Psoas muscle (tissue), 8 donors: ENCODE data around the gene MCTS1. TPM values are rescaled to one million over a fixed set of nuclear protein-coding genes. Genes with fewer than 3 reads are reported as not detected.

ENCODE experiments used
- ATAC-seq, 4 donors: fragments of 200-7000 bp; cut with Tn5 transposase; one replicate each; pipeline ENCODE4 v1.9.1; 2020; ENCODE audit warnings: moderate library complexity in 3 of 4, mild to moderate bottlenecking in 2 of 4
- DNase-seq, 2 donors: peaks; one replicate each; pipeline ENCODE4 v3.0.0-alpha.2; 2020
- H3K27ac ChIP-seq: fragments of 200-600 bp; one replicate; pipeline ENCODE4 v1.8.0; 2022
- H3K27me3 ChIP-seq, 3 donors: fragments of 200-600 bp in 1 of 3; one replicate each; pipeline versions ENCODE4 v1.6.1 to v1.8.0; 2013 to 2022; ENCODE audit warnings: low read length in 2 of 3, mild to moderate bottlenecking in 2 of 3, moderate library complexity in 1 of 3; ENCODE audit not compliant: insufficient read depth in 3 of 3
- H3K36me3 ChIP-seq, 2 donors: fragments of 200-600 bp in 1 of 2; one replicate each; pipeline versions ENCODE4 v1.6.1 to v1.8.0; 2013 to 2022; ENCODE audit warnings: low read depth in 1 of 2, mild to moderate bottlenecking in 1 of 2, moderate library complexity in 1 of 2; ENCODE audit not compliant: insufficient read depth in 1 of 2
- H3K4me1 ChIP-seq: fragments of 200-600 bp; one replicate; pipeline ENCODE4 v1.8.0; 2022
- H3K4me3 ChIP-seq: fragments of 200-600 bp; one replicate; pipeline ENCODE4 v1.8.0; 2022; ENCODE audit warnings: mild to moderate bottlenecking
- H3K9me3 ChIP-seq: fragments of 200-600 bp; one replicate; pipeline ENCODE4 v1.8.0; 2022
- CTCF ChIP-seq: fragments of 200-600 bp; IDR thresholded peaks from one replicate; pipeline ENCODE4 v1.8.0; 2022; ENCODE audit warnings: antibody characterized with exemption
- WGBS, 3 donors: extraction: QIAGEN DNeasy Blood & Tissue Kit; methylation state at CpG; one replicate each; pipeline versions ENCODE4 v1.1.6 to v1.1.7; 2013; 5-methylcytosine and 5-hydroxymethylcytosine counted together
- intact Hi-C, 2 donors: fragments of 100-400 bp; cut with DNase I; formaldehyde crosslinking; loops; one replicate each; pipeline versions ENCODE4 v1.11.0 to v1.14.2; 2022
- polyA plus RNA-seq, 3 donors: library from polyadenylated mRNA; stranded (reverse); fragments of 200-250 nt; gene quantifications; one replicate each; pipeline ENCODE4 v1.2.3, GENCODE V29; 2013
- total RNA-seq, 4 donors: library from RNA; stranded (reverse); fragmentation: NEBNext Ultra II Directional in 2 of 4; extraction: Animal tissue kit (Norgen Biotek cat#: 25700) in 2 of 4; gene quantifications; one replicate each; pipeline versions ENCODE4 v1.2.1 to v1.2.4, GENCODE V29; 2021 to 2023
- donor health status: healthy with polysubstance abuse.
- donor health status: DM: no; HTN: no; CAD: no; lungs with moderate emphysema.
- donor health status: Bipolar disorder and iron deficiency.
- donor health status: healthy.
- donor health status: DM: yes; HTN: yes; CAD: no.
- donor health status: DM: no; HTN: no; CAD: no.
- donor health status: DM: no; HTN: no; CAD: no.
- donor health status: DM: yes; HTN: yes; CAD: no.

The MCTS1 gene
- total and polyA plus RNA-seq, 7 donors: 23.0 to 54.3 (median 28.8) TPM

- no peak for TF ChIP-seq CTCF
- peaks cover 15% of the 10 kb centered on the region for H3K4me1 ChIP-seq
- peak; percentile 91 to 96 for DNase-seq
- intact Hi-C loops: loop anchor here (1.0 to 2.0 kb wide), 3 partner anchors 43 to 70 kb away; partner anchors contain the start of genes MCTS1 (in 2 of the 2) and C1GALT1C1 (in 1 of the 2)
- no peaks in the 10 kb centered on the region for H3K9me3 ChIP-seq
- WGBS, 3 donors: 0 to 30% (median 1%) methylated on average over 11 to 53 of the region's 54 CpGs
- peak; percentile 94 to 96 (median 95) for ATAC-seq
- H3K27me3 ChIP-seq: no peaks in the 10 kb centered on the region
- peaks cover 0 to 7% of the 10 kb centered on the region in 2 donors for H3K36me3 ChIP-seq
- peak within 1 kb of the TSS; percentile 68 for H3K4me3 ChIP-seq
- H3K27ac ChIP-seq: peak within 1 kb of the TSS; percentile 94
Measured at GRCh38 chrX:120560842-120561633, 42.9 kb upstream of the MCTS1 start, which contains the start of gene CUL4B. Gene CUL4B, minus strand, starts transcription at chrX:120560962. Its CDS starts 324 bp downstream, at chrX:120560638.

GRCh38 chrX:120561634-120562568 is 42.0 kb upstream of the MCTS1 start:
- H3K36me3 ChIP-seq: peaks cover 0 to 7% of the 10 kb centered on the region in 2 donors
- intact Hi-C loops: loop anchor here (1.0 to 2.0 kb wide), 3 partner anchors 42 to 69 kb away; partner anchors contain the start of genes MCTS1 (in 2 of the 2) and C1GALT1C1 (in 1 of the 2)
- peak overlapping the region; percentile 94 for H3K27ac ChIP-seq
- peak overlapping the region; percentile 68 for H3K4me3 ChIP-seq
- no peak for TF ChIP-seq CTCF
- DNase-seq: no peak
- peaks cover 15% of the 10 kb centered on the region for H3K4me1 ChIP-seq
- no peaks in the 10 kb centered on the region for H3K9me3 ChIP-seq
- no peak for ATAC-seq
- no peaks in the 10 kb centered on the region for H3K27me3 ChIP-seq
- WGBS, 3 donors: 2 to 36% (median 3%) methylated on average over 12 of the region's 12 CpGs

- ATAC-seq (no peak), DNase-seq (no peak)
- peak overlapping the region; percentile 94 for H3K27ac ChIP-seq
- peaks cover 15% of the 10 kb centered on the region for H3K4me1 ChIP-seq
- no peaks in the 10 kb centered on the region for H3K9me3 ChIP-seq
- peak overlapping the region; percentile 68 for H3K4me3 ChIP-seq
- no peaks in the 10 kb centered on the region for H3K27me3 ChIP-seq
- intact Hi-C loops: no loop called here
- H3K36me3 ChIP-seq: peaks cover 0 to under 1% of the 10 kb centered on the region in 2 donors
- WGBS, 3 donors: 35 to 50% (median 44%) methylated on average over 2 of the region's 2 CpGs
- TF ChIP-seq CTCF: no peak
Measured at GRCh38 chrX:120562569-120562926, 41.4 kb upstream of the MCTS1 start.

- no peak for DNase-seq
- Histone ChIP-seq H3K4me3 (no peak overlapping the region), H3K4me1 (peaks cover 7% of the 10 kb centered on the region), H3K27ac (no peak overlapping the region), H3K27me3 (no peaks in the 10 kb centered on the region), H3K9me3 (no peaks in the 10 kb centered on the region), H3K36me3 (no peaks in the 10 kb centered on the region)
- 68 to 80% (median 79%) methylated on average over 1 of the region's 1 CpG for WGBS, 3 donors
- intact Hi-C loops: loop anchor here in 1 of 2 donors (1.0 kb wide), 1 partner anchor 37 kb away; no protein-coding TSS in a partner anchor
- no peak for TF ChIP-seq CTCF
- ATAC-seq: no peak
Measured at GRCh38 chrX:120564925-120565324, 39.0 kb upstream of the MCTS1 start.
